Measurements from ENCODE around the gene KCNMA1. TPM values are rescaled to one million over a fixed set of nuclear protein-coding genes. Genes with fewer than 3 reads are reported as not detected.

KCNMA1 gene
- total and polyA plus RNA-seq, 7 experiments from 2014 or later: 0.42 TPM; not detected in 6

DNA sequence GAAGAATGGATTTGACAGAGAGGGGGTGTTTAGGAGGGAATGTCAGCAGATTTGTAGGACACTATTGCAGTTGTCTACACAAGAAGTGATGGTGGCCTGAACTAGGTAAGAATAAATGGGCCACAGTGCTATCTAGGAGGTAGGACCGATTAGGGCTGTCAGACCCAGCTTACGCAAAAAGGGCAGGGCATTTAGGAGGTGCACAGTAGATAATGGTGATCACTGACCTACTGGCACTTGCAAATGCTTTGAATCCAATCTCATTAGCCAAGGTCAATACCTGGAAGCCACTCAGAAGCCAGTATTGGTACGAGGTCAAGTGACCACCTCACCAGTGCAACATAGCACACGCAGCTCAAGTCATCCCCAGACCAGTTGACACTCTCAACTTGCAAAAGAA lies 330.9 kb downstream of the KCNMA1 start:
- no peak for DNase-seq
- Histone ChIP-seq H3K27me3 (ENCODE audit: control insufficient read depth in 2 of 2, insufficient read depth in 2 of 2, low read length in 2 of 2) (no peaks in the 10 kb centered on the region), H3K36me3 (ENCODE audit: control insufficient read depth in 2 of 3, insufficient read depth in 3 of 3, low read length in 3 of 3) (no peaks in the 10 kb centered on the region), H3K27ac (ENCODE audit: low read depth, low read length) (no peak overlapping the region), H3K4me1 (ENCODE audit: control insufficient read depth in 2 of 2, insufficient read depth in 2 of 2, low read length in 2 of 2) (no peaks in the 10 kb centered on the region), H3K4me3 (ENCODE audit: low read length) (no peak overlapping the region), H3K9me3 (ENCODE audit: control insufficient read depth in 2 of 3, low read length in 3 of 3) (peaks cover 0 to 8% (median 0%) of the 10 kb centered on the region in 3 experiments)
- ChIA-PET CTCF (no interaction called here), POLR2A (no interaction called here)
- ATAC-seq: no peak
- no peaks in the 10 kb centered on the region for H3K4me1 Mint-ChIP-seq
- H3K27ac Mint-ChIP-seq: no peak overlapping the region
- peaks cover 0 to 9% (median 5%) of the 10 kb centered on the region in 11 donors for H3K9me3 Mint-ChIP-seq
- H3K27me3 Mint-ChIP-seq: peaks cover 0 to 26% (median 17%) of the 10 kb centered on the region in 5 donors
- no peaks in the 10 kb centered on the region for H3K36me3 Mint-ChIP-seq
- H3K4me3 Mint-ChIP-seq: no peak overlapping the region
- intact Hi-C loops (cut with micrococcal nuclease): no loop called here

DNA sequence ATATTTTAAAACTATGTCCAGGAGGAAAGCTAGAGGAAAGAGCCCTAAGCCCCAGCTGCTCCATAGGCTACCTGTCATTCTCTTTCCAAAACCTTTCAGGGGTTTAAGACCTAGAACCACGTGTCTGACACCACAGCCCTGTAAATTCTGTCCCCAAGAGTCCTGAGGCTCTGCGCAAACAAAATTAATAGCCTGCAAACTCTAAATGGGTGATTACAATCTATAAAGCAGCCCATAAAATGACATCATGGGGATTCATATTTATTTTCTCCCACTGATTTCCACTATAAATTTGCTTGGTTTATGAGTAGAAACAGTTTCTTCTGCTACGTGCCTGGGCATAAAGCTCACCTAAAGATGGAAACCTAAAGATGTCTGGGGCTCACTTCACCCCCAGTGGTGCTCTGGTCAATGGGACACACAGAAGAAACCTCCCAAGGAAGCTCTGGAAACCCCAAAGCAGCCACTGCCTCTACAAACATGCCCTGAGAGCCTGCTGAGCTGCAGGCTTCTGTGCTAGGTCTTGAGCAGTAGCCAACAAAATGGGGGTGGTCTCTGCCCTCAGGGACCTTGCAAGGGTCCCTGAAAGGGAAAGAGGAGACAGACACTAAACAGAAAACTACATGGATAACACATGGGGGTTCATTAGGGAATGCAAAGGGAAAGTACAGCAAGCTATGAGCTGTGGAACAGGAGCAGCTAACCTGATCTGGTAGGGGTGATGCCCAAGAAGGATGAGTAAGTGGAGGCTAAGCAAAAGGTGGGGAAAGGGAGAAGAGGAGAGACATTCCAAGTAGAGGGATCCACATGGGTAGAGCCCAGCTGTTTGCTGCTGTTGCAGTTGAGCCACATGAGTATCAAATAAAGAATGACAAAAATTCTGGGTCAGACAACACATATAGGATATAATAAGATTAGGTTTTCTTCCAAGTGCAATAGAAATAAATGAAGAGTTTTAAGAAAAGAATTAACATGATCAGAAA lies 331.7 kb downstream of the KCNMA1 start:
- no peaks in the 10 kb centered on the region for H3K4me1 ChIP-seq (ENCODE audit: control insufficient read depth in 2 of 2, insufficient read depth in 2 of 2, low read length in 2 of 2)
- CTCF ChIA-PET: no interaction called here
- POLR2A ChIA-PET: no interaction called here

DNA sequence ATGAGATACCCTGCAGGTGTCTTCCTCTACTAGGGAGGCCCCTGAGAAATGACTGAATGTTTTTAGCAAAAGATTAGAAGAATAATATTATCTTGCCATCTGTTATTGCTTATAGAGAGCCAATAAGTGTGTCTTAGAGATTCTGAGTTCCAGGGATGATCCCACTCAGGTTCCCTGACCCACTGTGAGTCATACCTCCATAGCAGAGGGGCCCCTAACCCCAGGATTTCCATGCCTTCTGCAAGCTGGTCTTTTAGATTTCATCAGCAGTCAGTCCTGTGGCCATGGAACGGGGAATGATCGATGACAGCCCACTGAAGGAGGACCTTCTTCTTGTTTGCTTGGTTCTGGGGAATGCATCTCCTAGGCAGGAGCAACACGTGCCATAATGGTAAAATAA lies 333.4 kb downstream of the KCNMA1 start:
- Histone ChIP-seq H3K27me3 (ENCODE audit: control insufficient read depth in 2 of 2, insufficient read depth in 2 of 2, low read length in 2 of 2) (no peaks in the 10 kb centered on the region), H3K4me3 (ENCODE audit: low read length) (no peak overlapping the region), H3K27ac (ENCODE audit: low read depth, low read length) (no peak overlapping the region), H3K9me3 (ENCODE audit: control insufficient read depth in 2 of 3, low read length in 3 of 3) (peaks cover 0 to 8% (median 0%) of the 10 kb centered on the region in 3 experiments), H3K4me1 (ENCODE audit: control insufficient read depth in 2 of 2, insufficient read depth in 2 of 2, low read length in 2 of 2) (no peaks in the 10 kb centered on the region), H3K36me3 (ENCODE audit: control insufficient read depth in 2 of 3, insufficient read depth in 3 of 3, low read length in 3 of 3) (no peaks in the 10 kb centered on the region)
- no peaks in the 10 kb centered on the region for H3K4me1 Mint-ChIP-seq
- intact Hi-C loops (cut with micrococcal nuclease): no loop called here
- no peak overlapping the region for H3K4me3 Mint-ChIP-seq
- H3K9me3 Mint-ChIP-seq: peaks cover 0 to 9% (median 6%) of the 10 kb centered on the region in 11 donors
- ChIA-PET POLR2A (no interaction called here), CTCF (no interaction called here)
- DNase-seq: no peak
- H3K27me3 Mint-ChIP-seq: peaks cover 0 to 23% (median 16%) of the 10 kb centered on the region in 5 donors
- no peak for ATAC-seq
- H3K27ac Mint-ChIP-seq: no peak overlapping the region
- no peaks in the 10 kb centered on the region for H3K36me3 Mint-ChIP-seq

More for the DNA sequence above, 331.7 kb downstream of the KCNMA1 start:
- peaks cover 0 to 8% (median 0%) of the 10 kb centered on the region in 3 experiments for H3K9me3 ChIP-seq (ENCODE audit: control insufficient read depth in 2 of 3, low read length in 3 of 3)
- no peak overlapping the region for H3K4me3 ChIP-seq (ENCODE audit: low read length)
- H3K9me3 Mint-ChIP-seq: peaks cover 0 to 9% (median 5%) of the 10 kb centered on the region in 11 donors
- no peak overlapping the region for H3K27ac ChIP-seq (ENCODE audit: low read depth, low read length)
- ATAC-seq (no peak), DNase-seq (no peak)
- H3K36me3 Mint-ChIP-seq: no peaks in the 10 kb centered on the region
- H3K4me3 Mint-ChIP-seq: no peak overlapping the region
- no peaks in the 10 kb centered on the region for H3K27me3 ChIP-seq (ENCODE audit: control insufficient read depth in 2 of 2, insufficient read depth in 2 of 2, low read length in 2 of 2)
- intact Hi-C loops (cut with micrococcal nuclease): no loop called here
- no peaks in the 10 kb centered on the region for H3K4me1 Mint-ChIP-seq
- H3K36me3 ChIP-seq (ENCODE audit: control insufficient read depth in 2 of 3, insufficient read depth in 3 of 3, low read length in 3 of 3): no peaks in the 10 kb centered on the region
- peaks cover 0 to 26% (median 19%) of the 10 kb centered on the region in 5 donors for H3K27me3 Mint-ChIP-seq
- no peak overlapping the region for H3K27ac Mint-ChIP-seq

DNA sequence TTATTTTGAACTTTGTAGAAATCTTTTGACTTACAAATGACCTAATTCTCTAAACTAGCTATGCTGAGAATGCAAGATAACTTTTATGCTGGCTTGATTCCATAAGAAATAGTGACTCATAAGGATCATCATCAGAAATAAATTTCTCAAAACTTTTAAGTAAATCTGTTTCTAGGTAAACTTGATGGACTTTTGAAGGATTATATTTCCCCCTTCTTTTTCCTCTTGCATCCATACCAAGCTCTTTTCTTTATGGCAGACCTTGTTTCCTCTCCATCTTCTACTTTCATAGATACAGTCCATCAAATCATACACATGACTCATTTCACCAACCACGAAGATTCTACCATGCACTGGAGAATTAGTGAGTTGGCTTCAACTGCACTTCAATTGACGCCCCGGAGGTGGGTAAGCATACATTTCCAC lies 336.3 kb downstream of the KCNMA1 start:
- ATAC-seq (no peak), DNase-seq (no peak)
- Histone ChIP-seq H3K9me3 (ENCODE audit: control insufficient read depth in 2 of 3, low read length in 3 of 3) (peaks cover 0 to 8% (median 0%) of the 10 kb centered on the region in 3 experiments), H3K4me1 (ENCODE audit: control insufficient read depth in 2 of 2, insufficient read depth in 2 of 2, low read length in 2 of 2) (no peaks in the 10 kb centered on the region), H3K27ac (ENCODE audit: low read depth, low read length) (no peak overlapping the region), H3K4me3 (ENCODE audit: low read length) (no peak overlapping the region), H3K36me3 (ENCODE audit: control insufficient read depth in 2 of 3, insufficient read depth in 3 of 3, low read length in 3 of 3) (no peaks in the 10 kb centered on the region), H3K27me3 (ENCODE audit: control insufficient read depth in 2 of 2, insufficient read depth in 2 of 2, low read length in 2 of 2) (no peaks in the 10 kb centered on the region)
- Mint-ChIP-seq H3K4me1 (no peaks in the 10 kb centered on the region), H3K9me3 (peaks cover 0 to 13% (median 5%) of the 10 kb centered on the region in 11 donors), H3K27ac (no peak overlapping the region), H3K27me3 (peaks cover 0 to 23% (median 17%) of the 10 kb centered on the region in 5 donors), H3K36me3 (no peaks in the 10 kb centered on the region), H3K4me3 (no peak overlapping the region)
- intact Hi-C loops (cut with micrococcal nuclease): no loop called here
- ChIA-PET POLR2A (no interaction called here), CTCF (no interaction called here)

DNA sequence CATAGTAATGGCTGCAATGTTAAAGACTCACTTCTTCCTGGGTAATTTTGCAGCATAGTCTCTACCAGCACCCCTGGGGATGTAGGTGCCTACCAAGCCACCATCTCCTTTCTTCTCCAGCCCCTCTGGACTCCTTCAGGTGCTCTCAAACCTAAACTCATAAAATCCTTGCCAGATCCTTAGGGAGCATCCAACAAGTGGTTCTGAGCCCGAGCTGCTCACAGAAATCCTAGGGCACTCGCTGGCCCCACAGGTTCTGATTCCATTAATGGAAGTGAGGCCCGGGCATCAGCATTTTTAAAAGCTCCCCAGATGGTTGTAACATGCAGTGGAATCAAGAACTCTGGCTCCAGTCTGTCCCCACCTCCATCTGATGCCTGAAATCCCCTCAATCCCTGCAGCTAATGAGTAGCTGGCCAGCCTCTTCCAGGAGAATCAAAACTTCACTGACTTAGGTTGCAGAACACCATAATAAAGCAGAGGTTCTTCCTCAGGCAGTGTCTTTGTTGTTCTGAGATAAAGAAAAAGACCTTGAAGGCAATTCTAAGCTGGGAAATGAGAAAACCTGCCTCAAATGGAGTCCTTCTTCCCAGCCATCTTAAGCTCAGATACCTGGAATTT lies 336.8 kb downstream of the KCNMA1 start:
- H3K9me3 ChIP-seq (ENCODE audit: control insufficient read depth in 2 of 3, low read length in 3 of 3): peaks cover 0 to 8% (median 0%) of the 10 kb centered on the region in 3 experiments
- Mint-ChIP-seq H3K27me3 (peaks cover 0 to 23% (median 17%) of the 10 kb centered on the region in 5 donors), H3K27ac (no peak overlapping the region), H3K4me1 (no peaks in the 10 kb centered on the region), H3K4me3 (no peak overlapping the region), H3K36me3 (no peaks in the 10 kb centered on the region), H3K9me3 (peaks cover 0 to 13% (median 5%) of the 10 kb centered on the region in 11 donors)
- intact Hi-C loops (cut with micrococcal nuclease): no loop called here
- no peaks in the 10 kb centered on the region for H3K27me3 ChIP-seq (ENCODE audit: control insufficient read depth in 2 of 2, insufficient read depth in 2 of 2, low read length in 2 of 2)
- H3K27ac ChIP-seq (ENCODE audit: low read depth, low read length): no peak overlapping the region
- H3K4me1 ChIP-seq (ENCODE audit: control insufficient read depth in 2 of 2, insufficient read depth in 2 of 2, low read length in 2 of 2): no peaks in the 10 kb centered on the region
- no peaks in the 10 kb centered on the region for H3K36me3 ChIP-seq (ENCODE audit: control insufficient read depth in 2 of 3, insufficient read depth in 3 of 3, low read length in 3 of 3)
- DNase-seq: no peak
- ATAC-seq: no peak
- ChIA-PET POLR2A (no interaction called here), CTCF (no interaction called here)
- no peak overlapping the region for H3K4me3 ChIP-seq (ENCODE audit: low read length)

DNA sequence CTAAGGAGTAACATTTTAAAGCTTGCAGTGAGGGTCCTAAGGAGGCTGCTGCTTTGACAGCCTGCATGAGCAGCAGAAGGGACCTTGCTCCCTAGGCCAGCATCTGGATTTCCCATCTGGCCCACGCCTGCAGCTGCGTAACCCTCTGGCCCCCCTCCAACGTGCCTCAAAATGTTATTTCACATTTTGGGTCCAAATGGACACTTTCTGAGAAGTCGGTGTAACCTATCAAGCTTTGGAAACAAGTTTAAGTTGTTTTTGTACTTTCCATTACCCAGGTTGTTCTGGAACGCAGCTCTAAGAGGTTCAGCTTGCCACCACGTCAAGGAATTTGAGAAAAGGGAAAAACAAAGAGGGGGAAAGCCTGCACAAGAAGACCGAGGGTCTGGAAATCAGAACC lies 338.3 kb downstream of the KCNMA1 start:
- ATAC-seq (no peak), DNase-seq (no peak)
- Histone ChIP-seq H3K4me3 (ENCODE audit: low read length) (no peak overlapping the region), H3K36me3 (ENCODE audit: control insufficient read depth in 2 of 3, insufficient read depth in 3 of 3, low read length in 3 of 3) (no peaks in the 10 kb centered on the region), H3K27ac (ENCODE audit: low read depth, low read length) (no peak overlapping the region), H3K4me1 (ENCODE audit: control insufficient read depth in 2 of 2, insufficient read depth in 2 of 2, low read length in 2 of 2) (no peaks in the 10 kb centered on the region), H3K27me3 (ENCODE audit: control insufficient read depth in 2 of 2, insufficient read depth in 2 of 2, low read length in 2 of 2) (no peaks in the 10 kb centered on the region), H3K9me3 (ENCODE audit: control insufficient read depth in 2 of 3, low read length in 3 of 3) (peaks cover 0 to 8% (median 0%) of the 10 kb centered on the region in 3 experiments)
- H3K27ac Mint-ChIP-seq: no peak overlapping the region
- no peak overlapping the region for H3K4me3 Mint-ChIP-seq
- no peaks in the 10 kb centered on the region for H3K4me1 Mint-ChIP-seq
- no peaks in the 10 kb centered on the region for H3K36me3 Mint-ChIP-seq
- peaks cover 0 to 17% (median 15%) of the 10 kb centered on the region in 5 donors for H3K27me3 Mint-ChIP-seq
- intact Hi-C loops (cut with micrococcal nuclease): no loop called here
- ChIA-PET POLR2A (no interaction called here), CTCF (no interaction called here)
- H3K9me3 Mint-ChIP-seq: peaks cover 0 to 11% (median 5%) of the 10 kb centered on the region in 11 donors

Data from naive thymus-derived CD4-positive, alpha-beta T cell (primary cell).